Measurements from ENCODE around the gene USP7. TPM values are rescaled to one million over a fixed set of nuclear protein-coding genes. Genes with fewer than 3 reads are reported as not detected.

Gene USP7
- total RNA-seq, 2 donors from 2014 or later: 114 to 140 TPM

- H3K36me3 ChIP-seq (ENCODE audit: control insufficient read depth, insufficient read depth, low read length): peaks cover 70% of the 10 kb centered on the region
- H3K4me3 ChIP-seq (ENCODE audit: low read length): no peak overlapping the region
- WGBS, 2 experiments (ENCODE audit: insufficient coverage in 1 of 2, insufficient read length in 1 of 2): 93 to 95% methylated on average over 23 to 31 of the region's 31 CpGs
- no peaks in the 10 kb centered on the region for H3K27me3 ChIP-seq (ENCODE audit: control insufficient read depth, insufficient read depth, low read length, poor library complexity, severe bottlenecking)
- no peak overlapping the region for H3K27ac Mint-ChIP-seq
- no peak overlapping the region for H3K9ac ChIP-seq (ENCODE audit: extremely low read depth, low read length, poor library complexity, severe bottlenecking)
- peaks cover 77% of the 10 kb centered on the region for H3K36me3 Mint-ChIP-seq (ENCODE audit: low read depth)
- H3K9me3 Mint-ChIP-seq: no peaks in the 10 kb centered on the region
- no peaks in the 10 kb centered on the region for H3K27me3 Mint-ChIP-seq (ENCODE audit: insufficient read depth)
- DNase-seq: no peak
- H3K4me1 Mint-ChIP-seq: peaks cover 19% of the 10 kb centered on the region
- H3K4me1 ChIP-seq (ENCODE audit: control insufficient read depth, insufficient read depth, low read length): peaks cover 11% of the 10 kb centered on the region
- no peak for TF ChIP-seq CTCF (conservative IDR thresholded peaks at IDR 0.05)
- H3K9me3 ChIP-seq (ENCODE audit: control insufficient read depth, low read length): no peaks in the 10 kb centered on the region
- H3K4me3 Mint-ChIP-seq: no peak overlapping the region
- H3K27ac ChIP-seq (ENCODE audit: low read depth, low read length): no peak overlapping the region
Measured at GRCh38 chr16:8858994-8859912, 104.5 kb downstream of the USP7 start.

- Histone ChIP-seq H3K9me3 (ENCODE audit: control insufficient read depth, low read length) (no peaks in the 10 kb centered on the region), H3K27me3 (ENCODE audit: control insufficient read depth, insufficient read depth, low read length, poor library complexity, severe bottlenecking) (no peaks in the 10 kb centered on the region), H3K4me1 (ENCODE audit: control insufficient read depth, insufficient read depth, low read length) (peaks cover 15% of the 10 kb centered on the region), H3K4me3 (ENCODE audit: low read length) (no peak overlapping the region), H3K9ac (ENCODE audit: extremely low read depth, low read length, poor library complexity, severe bottlenecking) (no peak overlapping the region), H3K27ac (ENCODE audit: low read depth, low read length) (no peak overlapping the region), H3K36me3 (ENCODE audit: control insufficient read depth, insufficient read depth, low read length) (peaks cover 86% of the 10 kb centered on the region)
- Mint-ChIP-seq H3K4me1 (peaks cover 16% of the 10 kb centered on the region), H3K4me3 (no peak overlapping the region), H3K27ac (no peak overlapping the region), H3K27me3 (ENCODE audit: insufficient read depth) (no peaks in the 10 kb centered on the region), H3K9me3 (no peaks in the 10 kb centered on the region), H3K36me3 (ENCODE audit: low read depth) (peaks cover 85% of the 10 kb centered on the region)
- DNase-seq: no peak
- 75 to 78% methylated on average over 4 to 5 of the region's 5 CpGs for WGBS, 2 experiments (ENCODE audit: insufficient coverage in 1 of 2, insufficient read length in 1 of 2)
- no peak for TF ChIP-seq CTCF (conservative IDR thresholded peaks at IDR 0.05)
Measured at GRCh38 chr16:8855972-8856371, 107.7 kb downstream of the USP7 start.

- no peak for DNase-seq
- H3K27ac ChIP-seq (ENCODE audit: low read depth, low read length): no peak overlapping the region
- Mint-ChIP-seq H3K27ac (peak overlapping the region; percentile 74), H3K36me3 (ENCODE audit: low read depth) (peaks cover 89% of the 10 kb centered on the region), H3K4me3 (no peak overlapping the region), H3K27me3 (ENCODE audit: insufficient read depth) (no peaks in the 10 kb centered on the region), H3K4me1 (peaks cover 16% of the 10 kb centered on the region), H3K9me3 (no peaks in the 10 kb centered on the region)
- WGBS, 2 experiments (ENCODE audit: insufficient coverage in 1 of 2, insufficient read length in 1 of 2): 88 to 98% methylated on average over 4 to 11 of the region's 11 CpGs
- H3K9me3 ChIP-seq (ENCODE audit: control insufficient read depth, low read length): no peaks in the 10 kb centered on the region
- TF ChIP-seq CTCF (conservative IDR thresholded peaks at IDR 0.05): peak; percentile 62
- no peak overlapping the region for H3K4me3 ChIP-seq (ENCODE audit: low read length)
- H3K9ac ChIP-seq (ENCODE audit: extremely low read depth, low read length, poor library complexity, severe bottlenecking): no peak overlapping the region
- H3K36me3 ChIP-seq (ENCODE audit: control insufficient read depth, insufficient read depth, low read length): peaks cover 89% of the 10 kb centered on the region
- no peaks in the 10 kb centered on the region for H3K27me3 ChIP-seq (ENCODE audit: control insufficient read depth, insufficient read depth, low read length, poor library complexity, severe bottlenecking)
- H3K4me1 ChIP-seq (ENCODE audit: control insufficient read depth, insufficient read depth, low read length): peaks cover 15% of the 10 kb centered on the region
Measured at GRCh38 chr16:8855051-8855786, 108.5 kb downstream of the USP7 start.
